Cardiac muscle cell (in vitro differentiated cells and primary cell): ENCODE results near the gene EDNRA. TPM values are rescaled to one million over a fixed set of nuclear protein-coding genes. Genes with fewer than 3 reads are reported as not detected.

Experiments
- DNase-seq, 2 donors: peaks; one replicate each; pipeline versions ENCODE4 v3.0.0 to v3.0.0-alpha.2; 2010 to 2017; ENCODE audit warnings: low read depth in 1 of 2, low spot score in 1 of 2
- H3K27ac ChIP-seq: fragments of 200-600 bp; sonication (generic); 2 replicates; pipeline ENCODE4 v1.5.1; 2016
- H3K27me3 ChIP-seq: fragments of 200-600 bp; sonication (generic); 2 replicates; pipeline ENCODE4 v1.6.0; 2016; ENCODE audit warnings: control low read depth
- H3K36me3 ChIP-seq: fragments of 200-600 bp; sonication (generic); 2 replicates; pipeline ENCODE4 v1.5.1; 2016; ENCODE audit warnings: control low read depth
- H3K4me1 ChIP-seq: fragments of 200-600 bp; sonication (generic); 2 replicates; pipeline ENCODE4 v1.8.1; 2017; ENCODE audit warnings: low read depth, mild to moderate bottlenecking, mixed run types
- H3K4me3 ChIP-seq: fragments of 200-600 bp; sonication (generic); 2 replicates; pipeline ENCODE4 v1.5.1; 2016; ENCODE audit warnings: mild to moderate bottlenecking
- H3K9me3 ChIP-seq: fragments of 200-600 bp; sonication (generic); 2 replicates; pipeline ENCODE4 v1.5.1; 2017; ENCODE audit warnings: low read depth, mild to moderate bottlenecking, control low read depth
- CTCF ChIP-seq: IDR thresholded peaks from 2 replicates; pipeline ENCODE4 v1.5.1; 2012; ENCODE audit warnings: low read depth, mild to moderate bottlenecking, low read length
- polyA plus RNA-seq: library from polyadenylated mRNA; unstranded; fragments of >200 nt; fragmentation: Nextera tagmentation; extraction: Ambion mirVana; gene quantifications from 2 replicates; pipeline ENCODE4 v1.2.1, GENCODE V29; 2016
- total RNA-seq: library from RNA; depleted of rRNA; stranded (reverse); fragments of >200 nt; gene quantifications from 2 replicates; pipeline ENCODE4 v1.2.3, GENCODE V29; 2016

Gene EDNRA
- total and polyA plus RNA-seq, 2 experiments from 2014 or later = 24.2 to 43.1 TPM

- TF ChIP-seq CTCF = peak; percentile 95
- H3K4me1 ChIP-seq = peaks cover 4% of the 10 kb centered on the region
- no peaks in the 10 kb centered on the region for H3K36me3 ChIP-seq
- H3K9me3 ChIP-seq = no peaks in the 10 kb centered on the region
- no peak overlapping the region for H3K4me3 ChIP-seq
- H3K27ac ChIP-seq = no peak overlapping the region
- H3K27me3 ChIP-seq = no peaks in the 10 kb centered on the region
- peak; percentile 66 to 86 for DNase-seq
Observed at GRCh38 chr4:147518846-147519767, 38.2 kb downstream of the EDNRA start.

- no peak overlapping the region for H3K4me3 ChIP-seq
- no peak for DNase-seq
- H3K27ac ChIP-seq = no peak overlapping the region
- TF ChIP-seq CTCF = no peak
- H3K27me3 ChIP-seq = no peaks in the 10 kb centered on the region
- H3K36me3 ChIP-seq = no peaks in the 10 kb centered on the region
- H3K9me3 ChIP-seq = no peaks in the 10 kb centered on the region
- H3K4me1 ChIP-seq = no peaks in the 10 kb centered on the region
Observed at GRCh38 chr4:147524601-147525000, 43.7 kb downstream of the EDNRA start.

DNA sequence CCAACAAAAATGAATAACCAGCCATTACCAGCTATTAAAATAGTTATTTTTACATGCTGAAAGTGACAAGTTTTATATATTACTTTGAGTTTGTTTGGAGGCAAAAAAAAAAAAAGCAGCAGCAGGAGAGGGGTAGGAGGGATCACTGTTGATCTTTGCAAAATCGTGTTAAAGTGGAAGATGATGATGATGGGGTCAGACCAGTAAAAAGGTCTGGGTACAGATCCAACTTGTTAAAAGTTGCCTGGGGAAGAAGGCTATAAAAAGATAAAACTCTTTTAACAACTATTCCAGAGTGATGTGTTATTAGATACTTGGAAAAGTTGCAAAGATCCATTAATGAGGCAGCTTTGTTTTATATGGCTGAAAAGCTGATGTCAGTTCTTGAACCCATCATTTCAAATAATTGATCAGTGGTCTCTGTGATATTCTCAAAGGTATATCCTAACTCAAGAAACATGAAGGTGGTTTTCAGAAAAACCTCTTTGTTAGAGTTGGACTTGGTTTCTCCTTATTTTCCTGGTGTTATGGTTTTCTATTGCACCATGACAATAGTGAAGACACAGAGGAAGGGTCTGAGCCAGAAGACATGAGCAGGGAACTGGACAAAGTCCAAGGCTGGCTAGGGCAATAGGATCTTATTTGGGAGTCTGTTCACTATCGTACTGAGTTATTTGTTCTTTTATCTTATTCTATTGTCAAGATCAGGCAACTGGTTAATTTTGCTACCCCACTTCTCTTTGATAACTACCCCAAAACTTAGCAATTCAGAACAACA lies 44.8 kb downstream of the EDNRA start:
- Histone ChIP-seq H3K9me3 (no peaks in the 10 kb centered on the region), H3K4me3 (no peak overlapping the region), H3K4me1 (no peaks in the 10 kb centered on the region), H3K27ac (no peak overlapping the region), H3K36me3 (no peaks in the 10 kb centered on the region), H3K27me3 (no peaks in the 10 kb centered on the region)
- no peak for DNase-seq
- no peak for TF ChIP-seq CTCF

- Histone ChIP-seq H3K27ac (no peak overlapping the region), H3K27me3 (no peaks in the 10 kb centered on the region), H3K36me3 (no peaks in the 10 kb centered on the region), H3K9me3 (no peaks in the 10 kb centered on the region), H3K4me1 (no peaks in the 10 kb centered on the region), H3K4me3 (no peak overlapping the region)
- peak; percentile 18 for TF ChIP-seq CTCF
- no peak for DNase-seq
Observed at GRCh38 chr4:147526272-147526654, 45.4 kb downstream of the EDNRA start.

GRCh38 chr4:147528054-147528453 lies 47.2 kb downstream of the EDNRA start:
- TF ChIP-seq CTCF = no peak
- no peaks in the 10 kb centered on the region for H3K36me3 ChIP-seq
- no peaks in the 10 kb centered on the region for H3K27me3 ChIP-seq
- H3K4me3 ChIP-seq = no peak overlapping the region
- H3K27ac ChIP-seq = no peak overlapping the region
- DNase-seq = no peak
- H3K9me3 ChIP-seq = no peaks in the 10 kb centered on the region
- no peaks in the 10 kb centered on the region for H3K4me1 ChIP-seq
